IMR-90 (cell line): Measurements from ENCODE around the gene ITSN2. TPM values are rescaled to one million over a fixed set of nuclear protein-coding genes. Genes with fewer than 3 reads are reported as not detected.
A peak's percentile ranks its signal among the peaks of the same experiment; 100 is the strongest.

Source experiments
- ATAC-seq: fragments of 200-7000 bp; cut with Tn5 transposase; 2 replicates; pipeline ENCODE4 v1.9.1; 2020; ENCODE audit warnings: low read depth, mild to moderate bottlenecking, moderate library complexity
- BruUV-seq: library from RNA; stranded (reverse); fragments of 400-500 nt; replicated peaks from 2 replicates; lab custom pipeline; 2021; lab: Mats Ljungman, UMichigan
- CTCF ChIA-PET: fragments of 300-600 bp; formaldehyde crosslinking; extraction: SDS; loops from one replicate; lab custom pipeline; 2021; ENCODE audit warnings: antibody characterized with exemption; lab: Yijun Ruan, JAX
- POLR2A ChIA-PET: fragments of 300-600 bp; sonication (Branson Sonifier 250); formaldehyde crosslinking; loops from one replicate; lab custom pipeline; 2022; ENCODE audit warnings: antibody characterized with exemption; ENCODE audit not compliant: unreplicated experiment; lab: Charles Lee
- DNase-seq: peaks from one replicate; pipeline ENCODE4 v3.0.0; 2013
- H2AFZ ChIP-seq: replicated peaks from 2 replicates; pipeline ENCODE3; 2013; ENCODE audit warnings: low read length, mild to moderate bottlenecking; ENCODE audit not compliant: poor library complexity
- H2AK5ac ChIP-seq: 2 replicates; pipeline ENCODE4 v1.6.1; 2013; ENCODE audit warnings: low read depth, low read length, inconsistent platforms
- H2AK9ac ChIP-seq: replicated peaks from 2 replicates; pipeline ENCODE3; 2013; ENCODE audit warnings: mild to moderate bottlenecking, low read depth, low read length, moderate library complexity; ENCODE audit not compliant: poor library complexity
- H2BK120ac ChIP-seq: 2 replicates; pipeline ENCODE4 v1.6.1; 2013; ENCODE audit warnings: low read depth, low read length, inconsistent platforms
- H2BK15ac ChIP-seq: 3 replicates; pipeline ENCODE4 v1.6.1; 2013; ENCODE audit warnings: low read depth, low read length, inconsistent platforms
- H2BK20ac ChIP-seq: 2 replicates; pipeline ENCODE4 v1.6.1; 2013; ENCODE audit warnings: low read depth, mild to moderate bottlenecking, inconsistent platforms, low read length, moderate library complexity
- H2BK5ac ChIP-seq: 2 replicates; pipeline ENCODE4 v1.6.1; 2013; ENCODE audit warnings: mild to moderate bottlenecking, low read depth, low read length, inconsistent platforms; ENCODE audit not compliant: poor library complexity, severe bottlenecking
- H3K14ac ChIP-seq: replicated peaks from 2 replicates; pipeline ENCODE4 v1.6.1; 2013; ENCODE audit warnings: low read depth, low read length, inconsistent platforms
- H3K18ac ChIP-seq: 2 replicates; pipeline ENCODE4 v1.6.1; 2013; ENCODE audit warnings: low read depth, low read length, control low read depth
- H3K23ac ChIP-seq: 2 replicates; pipeline ENCODE4 v1.6.1; 2013; ENCODE audit warnings: low read depth, low read length, inconsistent platforms
- H3K27ac ChIP-seq: 2 replicates; pipeline ENCODE4 v1.5.1; 2013; ENCODE audit warnings: mild to moderate bottlenecking, control low read depth, low read length; ENCODE audit not compliant: insufficient read depth
- H3K27me3 ChIP-seq: 2 replicates; pipeline ENCODE4 v1.6.1; 2013; ENCODE audit warnings: low read length; ENCODE audit not compliant: control insufficient read depth, insufficient read depth
- H3K36me3 ChIP-seq: 2 replicates; pipeline ENCODE4 v1.6.1; 2013; ENCODE audit warnings: low read length, mixed read lengths; ENCODE audit not compliant: control insufficient read depth, insufficient read depth
- H3K4ac ChIP-seq: 2 replicates; pipeline ENCODE4 v1.6.1; 2013; ENCODE audit warnings: low read depth, low read length, inconsistent platforms
- H3K4me1 ChIP-seq: 2 replicates; pipeline ENCODE4 v1.6.1; 2013; ENCODE audit warnings: low read length, mixed read lengths; ENCODE audit not compliant: control insufficient read depth, insufficient read depth
- H3K4me2 ChIP-seq: 2 replicates; pipeline ENCODE4 v1.6.1; 2013; ENCODE audit warnings: low read depth, mild to moderate bottlenecking, control low read depth, low read length, moderate library complexity
- H3K4me3 ChIP-seq: 2 replicates; pipeline ENCODE4 v1.5.1; 2013; ENCODE audit warnings: low read depth, mild to moderate bottlenecking, control low read depth, low read length, moderate library complexity; ENCODE audit not compliant: insufficient read depth
- H3K56ac ChIP-seq: 2 replicates; pipeline ENCODE4 v1.6.1; 2013; ENCODE audit warnings: low read length, inconsistent platforms; ENCODE audit not compliant: insufficient read depth; ENCODE audit errors: extremely low read depth
- H3K79me1 ChIP-seq, 2 experiments: 2 replicates each; pipeline ENCODE4 v1.6.1; 2013; ENCODE audit warnings: low read length in 2 of 2, inconsistent platforms in 1 of 2, low read depth in 1 of 2
- H3K9ac ChIP-seq: 2 replicates; pipeline ENCODE4 v1.6.1; 2013; ENCODE audit warnings: low read depth, low read length, control low read depth
- H3K9me1 ChIP-seq: 2 replicates; pipeline ENCODE4 v1.6.1; 2013; ENCODE audit warnings: low read length, inconsistent platforms; ENCODE audit not compliant: insufficient read depth
- H3K9me3 ChIP-seq: 2 replicates; pipeline ENCODE4 v1.6.1; 2013; ENCODE audit warnings: low read length; ENCODE audit not compliant: control insufficient read depth, insufficient read depth
- H4K20me1 ChIP-seq: 2 replicates; pipeline ENCODE4 v1.6.1; 2013; ENCODE audit warnings: low read length, inconsistent platforms; ENCODE audit not compliant: insufficient read depth
- H4K5ac ChIP-seq: 2 replicates; pipeline ENCODE4 v1.6.1; 2013; ENCODE audit warnings: mild to moderate bottlenecking, low read depth, low read length, control low read depth
- H4K8ac ChIP-seq, 2 experiments: 2 replicates each; pipeline ENCODE4 v1.6.1; 2013; ENCODE audit warnings: low read depth in 2 of 2, low read length in 2 of 2, control low read depth in 1 of 2, inconsistent platforms in 1 of 2
- H4K91ac ChIP-seq: 2 replicates; pipeline ENCODE4 v1.6.1; 2013; ENCODE audit warnings: low read depth, low read length, inconsistent platforms; ENCODE audit not compliant: insufficient read depth
- BHLHE40 ChIP-seq: fragments of 150-350 bp; IDR thresholded peaks from 2 replicates; pipeline ENCODE4 v1.6.1; 2016; ENCODE audit warnings: mild to moderate bottlenecking, low read depth, low read length
- CEBPB ChIP-seq: IDR thresholded peaks from 2 replicates; pipeline ENCODE4 v1.6.1; 2012; ENCODE audit warnings: low read depth, low read length, improper control_type of control experiment
- CHD1 ChIP-seq: IDR thresholded peaks from 2 replicates; pipeline ENCODE4 v1.6.1; 2012; ENCODE audit warnings: low read depth, low read length, improper control_type of control experiment
- CTCF ChIP-seq: conservative IDR thresholded peaks from 2 replicates; pipeline ENCODE4 v1.5.1; 2012; ENCODE audit warnings: mild to moderate bottlenecking, low read depth, low read length, improper control_type of control experiment
- ELK1 ChIP-seq: fragments of 150-350 bp; IDR thresholded peaks from 2 replicates; pipeline ENCODE4 v1.6.1; 2016; ENCODE audit warnings: low read depth, mild to moderate bottlenecking, low read length, moderate library complexity, borderline replicate concordance
- FOS ChIP-seq: fragments of 150-350 bp; IDR thresholded peaks from 2 replicates; pipeline ENCODE4 v1.6.1; 2016; ENCODE audit warnings: low read depth, low read length
- MAFK ChIP-seq: IDR thresholded peaks from 2 replicates; pipeline ENCODE4 v1.6.1; 2012; ENCODE audit warnings: low read depth, low read length, improper control_type of control experiment
- MAZ ChIP-seq: IDR thresholded peaks from 2 replicates; pipeline ENCODE4 v1.6.1; 2012; ENCODE audit warnings: low read depth, mild to moderate bottlenecking, low read length, improper control_type of control experiment, moderate library complexity, borderline replicate concordance
- MXI1 ChIP-seq: IDR thresholded peaks from 2 replicates; pipeline ENCODE4 v1.6.1; 2012; ENCODE audit warnings: low read depth, mild to moderate bottlenecking, low read length, moderate library complexity, borderline replicate concordance
- NFE2L2 ChIP-seq: fragments of 150-350 bp; IDR thresholded peaks from 2 replicates; pipeline ENCODE4 v1.6.1; 2016; ENCODE audit warnings: low read depth, mild to moderate bottlenecking, low read length
- POLR2A ChIP-seq: IDR thresholded peaks from 2 replicates; pipeline ENCODE4 v1.6.1; 2012; ENCODE audit warnings: mild to moderate bottlenecking, low read depth, low read length
- RAD21 ChIP-seq: IDR thresholded peaks from 2 replicates; pipeline ENCODE4 v1.6.1; 2012; ENCODE audit warnings: low read length, improper control_type of control experiment
- RCOR1 ChIP-seq: IDR thresholded peaks from 2 replicates; pipeline ENCODE4 v1.6.1; 2012; ENCODE audit warnings: mild to moderate bottlenecking, low read length, improper control_type of control experiment; ENCODE audit not compliant: insufficient replicate concordance
- RFX5 ChIP-seq: IDR thresholded peaks from 2 replicates; pipeline ENCODE4 v1.8.0; 2012; ENCODE audit warnings: low read depth, mild to moderate bottlenecking, low read length, moderate library complexity
- SMC3 ChIP-seq: fragments of 150-350 bp; IDR thresholded peaks from 2 replicates; pipeline ENCODE4 v1.6.1; 2016; ENCODE audit warnings: low read depth, mild to moderate bottlenecking, antibody characterized with exemption, low read length, moderate library complexity
- USF2 ChIP-seq: fragments of 150-350 bp; IDR thresholded peaks from 2 replicates; pipeline ENCODE4 v1.6.1; 2017; ENCODE audit warnings: mild to moderate bottlenecking, antibody characterized with exemption, low read length, low read depth
- WGBS, 2 experiments: methylation state at CpG; one replicate each; pipeline versions ENCODE4 v1.1.5 to v1.1.7; 2013; ENCODE audit warnings: missing lambda C conversion rate in 2 of 2; ENCODE audit not compliant: insufficient read length in 1 of 2; ENCODE audit errors: extremely low coverage in 2 of 2; 5-methylcytosine and 5-hydroxymethylcytosine counted together
- dilution Hi-C: fragments of 300-500 bp; cut with HindIII; formaldehyde crosslinking; loops from one replicate; pipeline ENCODE4 v1.14.3; 2018; ENCODE audit warnings: low sequenced_read_pairs; ENCODE audit not compliant: unreplicated experiment
- in situ Hi-C: fragments of 300-500 bp; cut with MboI; formaldehyde crosslinking; loops from 3 replicates; pipeline ENCODE4 v1.14.3; 2019; ENCODE audit warnings: low sequenced_read_pairs, inconsistent platforms, mixed read lengths
- intact Hi-C: fragments of 100-400 bp; cut with micrococcal nuclease; formaldehyde crosslinking; loops from 2 replicates; pipeline ENCODE4 v1.10.0; 2022
- polyA plus RNA-seq, 3 experiments: library from polyadenylated mRNA; depleted of rRNA; stranded (reverse); fragments of >200 nt; gene quantifications; 2 replicates each; pipeline ENCODE4 v1.2.3, GENCODE V29; 2012; ENCODE audit warnings: low replicate concordance in 1 of 3
- total RNA-seq: library from RNA; depleted of rRNA; stranded (reverse); fragments of >200 nt; gene quantifications from 2 replicates; pipeline ENCODE4 v1.2.3, GENCODE V29; 2012

The ITSN2 gene
- total and polyA plus RNA-seq, 2 of the 4 experiments (the other 2 are of a cell fraction), result 10.7 to 17.2 TPM

GRCh38 chr2:24334245-24334633 lies 26.1 kb downstream of the ITSN2 start:
- Histone ChIP-seq H2BK5ac (no peak overlapping the region), H3K14ac (no peak overlapping the region), H3K79me1 (peaks cover 23 to 39% of the 10 kb centered on the region in 2 experiments), H2AK5ac (no peak overlapping the region), H3K4me1 (no peaks in the 10 kb centered on the region; the same call in 1 of the 2 replicates), H3K36me3 (no peaks in the 10 kb centered on the region), H3K4me3 (no peak overlapping the region), H4K20me1 (peaks cover 9% of the 10 kb centered on the region; the same call in 1 of the 2 replicates), H2AK9ac (no peak overlapping the region), H3K9me3 (no peaks in the 10 kb centered on the region), H3K9ac (no peak overlapping the region), H3K23ac (no peak overlapping the region), H3K27me3 (no peaks in the 10 kb centered on the region), H3K18ac (no peak overlapping the region), H2BK20ac (no peak overlapping the region), H3K56ac (no peak overlapping the region), H2BK15ac (no peak overlapping the region), H2AFZ (no peak overlapping the region), H3K4me2 (no peak overlapping the region), H3K27ac (no peak overlapping the region), H3K9me1 (peaks cover 3% of the 10 kb centered on the region; the same call in 1 of the 2 replicates), H3K4ac (no peak overlapping the region), H4K5ac (no peak overlapping the region), H4K8ac (no peak overlapping the region), H4K91ac (no peak overlapping the region), H2BK120ac (no peak overlapping the region)
- DNase-seq, result peak; percentile 37
- dilution Hi-C loops (no loop called here), in situ Hi-C loops (no loop called here), intact Hi-C loops (no loop called here)
- 83% methylated on average over 2 of the region's 9 CpGs; no CpG with 5 or more reads in 1 of the 2 experiments for WGBS, 2 experiments
- POLR2A ChIA-PET, result no interaction called here
- BruUV-seq, result no TSS peak
- CTCF ChIA-PET, result no interaction called here
- TF ChIP-seq RAD21, result no peak
- TF ChIP-seq RFX5, result no peak
- no peak for TF ChIP-seq FOS
- TF ChIP-seq POLR2A, result no peak
- TF ChIP-seq MAFK, result no peak
- TF ChIP-seq CTCF, result no peak
- no peak for TF ChIP-seq RCOR1
- no peak for TF ChIP-seq CHD1
- TF ChIP-seq MXI1, result no peak
- TF ChIP-seq NFE2L2, result no peak
- no peak for TF ChIP-seq CEBPB
- TF ChIP-seq SMC3, result no peak
- TF ChIP-seq ELK1, result no peak
- TF ChIP-seq USF2, result no peak
- TF ChIP-seq MAZ, result no peak
- no peak for TF ChIP-seq BHLHE40
- no peak for ATAC-seq
